Myocyte (in vitro differentiated cells): Measurements from ENCODE around the gene CLEC4G. TPM values are rescaled to one million over a fixed set of nuclear protein-coding genes. Genes with fewer than 3 reads are reported as not detected.

Source experiments
- DNase-seq: peaks from one replicate; pipeline ENCODE4 v3.0.0-alpha.2; 2012; ENCODE audit warnings: low read depth
- total RNA-seq: library from RNA; depleted of rRNA; stranded (reverse); fragments of >200 nt; gene quantifications from 2 replicates; pipeline ENCODE4 v1.2.3, GENCODE V29; 2014

The CLEC4G gene
- total RNA-seq, 1 donor from 2014 or later, result not detected

GRCh38 chr19:7729831-7730285 is 2.1 kb downstream of the CLEC4G start:
- DNase-seq, result no peak

- DNase-seq, result no peak
Observed at GRCh38 chr19:7729211-7729610, 2.7 kb downstream of the CLEC4G start.

GRCh38 chr19:7725791-7726190 is 6.1 kb downstream of the CLEC4G start:
- no peak for DNase-seq

GRCh38 chr19:7722231-7722651 is 9.7 kb downstream of the CLEC4G start:
- DNase-seq, result no peak

GRCh38 chr19:7720351-7720750 is 11.6 kb downstream of the CLEC4G start:
- no peak for DNase-seq

GRCh38 chr19:7718668-7719067 is 13.2 kb downstream of the CLEC4G start:
- DNase-seq, result no peak

DNA sequence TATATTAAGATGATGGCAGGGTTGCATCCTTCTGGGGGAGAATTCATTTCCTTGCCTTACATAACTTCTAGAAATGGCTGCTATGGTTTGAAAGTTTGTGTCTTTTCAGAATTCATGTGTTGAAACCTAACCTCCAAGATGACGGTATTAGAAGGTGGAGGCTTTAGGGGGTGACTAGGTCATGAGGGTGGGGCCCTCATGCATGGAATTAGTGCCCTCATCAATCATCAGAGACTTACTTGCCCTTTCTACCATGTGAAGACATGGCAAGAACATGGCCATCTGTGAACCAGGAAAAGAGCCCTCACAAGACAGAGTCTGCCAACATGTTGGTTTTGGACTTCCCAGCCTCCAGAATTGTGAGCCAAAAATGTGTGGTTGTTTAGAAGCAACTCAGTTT is 15.1 kb downstream of the CLEC4G start:
- no peak for DNase-seq

- DNase-seq, result no peak
Observed at GRCh38 chr19:7715671-7716070, 16.2 kb downstream of the CLEC4G start.

DNA sequence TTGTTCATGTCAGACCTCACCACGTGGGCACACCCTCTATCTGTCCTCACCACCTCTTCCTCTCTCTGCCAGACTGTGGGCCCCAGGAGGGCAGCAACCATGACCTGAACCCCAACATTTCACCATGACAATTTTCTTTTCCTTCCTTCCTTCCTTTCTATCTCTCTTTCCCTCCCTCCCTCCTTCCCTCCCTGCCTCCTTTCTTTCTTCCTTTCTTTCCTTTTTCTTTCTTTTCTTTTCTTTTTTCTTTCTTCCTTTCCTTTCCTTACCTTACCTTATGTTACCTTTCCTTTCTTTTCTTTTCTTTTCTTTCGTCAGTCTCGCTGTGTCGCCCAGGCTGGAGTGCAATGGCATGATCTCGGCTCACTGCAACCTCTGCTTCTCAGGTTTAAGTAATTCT is 21.3 kb downstream of the CLEC4G start:
- DNase-seq, result no peak

DNA sequence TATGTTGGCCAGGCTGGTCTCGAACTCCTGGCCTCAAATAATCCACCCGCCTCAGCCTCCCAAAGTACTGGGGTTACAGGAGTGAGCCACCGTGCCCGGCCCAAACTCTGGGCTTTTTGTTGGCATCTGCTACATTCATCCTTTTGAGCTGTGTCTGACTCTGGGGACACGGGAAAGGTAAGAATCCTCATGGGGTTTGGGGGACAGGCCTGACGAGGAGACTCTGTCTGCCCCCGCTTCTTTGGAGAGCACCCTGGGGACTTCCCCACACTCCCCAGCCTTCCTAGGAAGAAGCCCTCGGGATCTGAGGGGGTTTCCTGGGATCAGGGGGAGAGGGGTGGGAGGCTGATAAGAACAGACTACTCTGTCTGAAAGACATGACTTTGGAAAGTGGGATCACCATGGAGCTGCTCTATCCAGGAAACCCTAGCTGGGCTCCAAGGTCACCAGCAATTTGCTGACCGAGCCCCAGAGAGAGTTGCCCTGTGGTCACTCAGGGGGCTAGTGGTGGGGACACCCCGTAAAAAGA is 21.9 kb downstream of the CLEC4G start:
- DNase-seq, result no peak

DNA sequence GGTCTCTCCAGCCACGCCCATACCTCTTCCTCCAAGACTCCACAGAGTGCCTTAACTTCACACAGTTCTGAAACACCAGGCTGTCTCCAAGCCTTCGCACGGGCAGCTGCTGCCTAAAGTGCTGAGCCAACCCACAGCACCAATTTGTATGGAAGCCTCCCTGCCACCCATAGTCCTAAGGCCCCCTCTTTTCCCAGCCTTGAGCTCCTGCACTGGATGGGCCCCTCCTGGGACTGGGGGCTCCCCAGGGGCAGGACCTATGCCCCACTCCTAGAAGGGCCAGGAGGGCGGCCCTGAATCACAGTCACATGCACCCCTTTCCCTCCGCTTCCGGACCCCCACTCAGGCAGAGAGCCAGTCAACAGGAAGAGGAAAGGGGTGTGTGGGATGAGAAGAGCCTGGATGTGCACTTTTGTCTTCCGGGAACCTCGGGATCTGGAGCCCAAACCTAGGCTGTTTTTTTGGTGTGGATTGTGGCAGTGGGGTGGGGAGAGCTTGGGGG is 24.9 kb downstream of the CLEC4G start:
- DNase-seq, result no peak

DNA sequence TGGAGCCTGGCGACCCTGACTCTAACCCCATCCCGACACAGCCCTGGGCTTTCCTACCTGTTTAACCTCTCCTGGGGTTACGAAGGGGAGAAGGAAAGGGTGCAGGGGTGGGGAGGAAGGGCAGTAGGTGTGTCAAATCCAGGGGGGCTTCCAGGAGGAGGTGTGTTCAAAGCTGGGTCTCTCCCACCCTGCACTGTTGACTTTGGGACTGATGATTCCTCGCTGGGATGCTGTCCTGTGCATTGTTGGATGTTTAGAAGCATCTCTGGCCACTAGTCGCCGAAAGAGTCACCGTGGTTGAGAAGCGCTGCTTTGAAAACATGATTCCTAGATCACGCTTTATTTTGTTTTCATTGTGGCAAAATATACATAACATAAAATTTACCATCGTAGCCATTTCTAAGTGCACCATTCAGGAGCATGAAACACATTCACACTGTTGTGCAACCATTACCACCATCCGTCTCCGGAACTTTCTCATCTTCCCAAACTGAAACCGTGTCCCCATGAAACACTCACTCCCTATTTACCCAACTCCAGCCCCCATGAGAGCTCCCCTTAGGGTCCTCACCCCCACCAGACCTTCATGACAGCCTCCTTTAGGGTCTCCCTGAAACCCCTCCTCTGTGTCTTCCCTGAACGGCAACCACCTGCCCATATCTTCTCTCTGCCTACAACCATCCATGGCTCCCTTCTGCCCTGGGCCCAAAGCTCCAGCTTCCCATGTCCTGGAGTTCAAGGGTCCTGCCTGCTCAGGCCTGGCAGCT is 25.5 kb downstream of the CLEC4G start:
- DNase-seq, result no peak

DNA sequence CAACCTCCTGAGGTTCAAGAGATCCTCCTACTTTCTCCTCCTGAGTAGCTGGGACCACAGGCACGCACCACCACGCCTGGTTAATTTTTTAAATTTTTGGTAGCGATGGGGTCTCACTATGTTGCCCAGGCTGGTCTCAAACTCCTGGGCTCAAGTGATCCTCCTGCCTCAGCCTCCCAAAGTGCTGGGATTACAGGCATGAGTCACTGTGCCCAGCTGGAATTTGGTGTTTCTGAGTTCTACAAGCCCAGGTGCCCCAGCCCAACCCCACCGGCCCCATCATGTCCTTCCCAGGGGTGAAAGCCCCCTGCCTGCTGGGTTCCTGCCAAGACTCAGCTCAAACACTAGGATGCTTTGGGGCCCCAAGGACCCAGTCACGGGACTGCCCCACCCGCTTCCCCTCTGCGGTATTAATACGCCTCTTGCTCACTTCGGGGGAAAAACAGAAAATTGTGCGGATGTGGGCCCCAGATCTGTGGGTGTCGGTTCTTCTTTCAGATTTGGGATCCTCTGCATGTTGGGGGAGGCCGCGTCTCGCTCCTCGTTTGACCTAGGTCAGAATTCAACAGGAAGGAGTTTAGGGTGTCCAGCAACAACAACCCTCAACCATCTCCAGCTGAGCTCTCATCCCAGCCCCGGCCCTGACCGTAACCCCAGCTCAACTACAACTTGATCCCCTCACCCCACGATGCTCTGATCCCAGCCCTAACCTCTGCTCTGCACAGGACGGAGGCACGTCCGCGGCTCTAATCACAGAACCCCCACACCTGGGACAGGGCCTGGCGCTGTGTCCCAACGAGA is 26.3 kb downstream of the CLEC4G start:
- no peak for DNase-seq

GRCh38 chr19:7704280-7705060 is 27.4 kb downstream of the CLEC4G start:
- DNase-seq, result no peak

DNA sequence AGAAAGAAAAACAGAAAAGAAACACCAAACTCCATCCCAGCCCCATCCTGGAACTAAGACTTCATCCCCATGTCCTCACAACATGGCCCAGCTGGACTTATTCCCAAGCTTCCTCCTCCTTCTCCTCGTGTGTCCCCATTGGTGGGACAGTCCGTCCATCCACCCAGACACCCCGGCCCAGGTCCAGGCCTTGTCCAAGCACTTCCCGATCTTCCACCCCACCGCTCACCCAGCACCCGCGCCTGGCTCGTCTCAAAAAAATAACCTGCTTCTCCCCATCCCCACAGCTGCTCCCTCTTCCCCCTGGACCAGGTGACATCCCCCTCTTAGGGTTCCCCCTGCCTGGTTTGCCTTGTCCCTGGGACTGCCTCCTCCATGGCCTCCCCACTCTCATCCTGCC is 28.6 kb downstream of the CLEC4G start:
- DNase-seq, result no peak

GRCh38 chr19:7701654-7702457 is 30.1 kb downstream of the CLEC4G start, which contains the start of gene FCER2:
TSS of gene FCER2 (minus strand) at chr19:7702131. CDS start at chr19:7699760, 2,371 bp downstream.
- no peak for DNase-seq

- DNase-seq, result no peak
Observed at GRCh38 chr19:7701049-7701653, 30.8 kb downstream of the CLEC4G start.

DNA sequence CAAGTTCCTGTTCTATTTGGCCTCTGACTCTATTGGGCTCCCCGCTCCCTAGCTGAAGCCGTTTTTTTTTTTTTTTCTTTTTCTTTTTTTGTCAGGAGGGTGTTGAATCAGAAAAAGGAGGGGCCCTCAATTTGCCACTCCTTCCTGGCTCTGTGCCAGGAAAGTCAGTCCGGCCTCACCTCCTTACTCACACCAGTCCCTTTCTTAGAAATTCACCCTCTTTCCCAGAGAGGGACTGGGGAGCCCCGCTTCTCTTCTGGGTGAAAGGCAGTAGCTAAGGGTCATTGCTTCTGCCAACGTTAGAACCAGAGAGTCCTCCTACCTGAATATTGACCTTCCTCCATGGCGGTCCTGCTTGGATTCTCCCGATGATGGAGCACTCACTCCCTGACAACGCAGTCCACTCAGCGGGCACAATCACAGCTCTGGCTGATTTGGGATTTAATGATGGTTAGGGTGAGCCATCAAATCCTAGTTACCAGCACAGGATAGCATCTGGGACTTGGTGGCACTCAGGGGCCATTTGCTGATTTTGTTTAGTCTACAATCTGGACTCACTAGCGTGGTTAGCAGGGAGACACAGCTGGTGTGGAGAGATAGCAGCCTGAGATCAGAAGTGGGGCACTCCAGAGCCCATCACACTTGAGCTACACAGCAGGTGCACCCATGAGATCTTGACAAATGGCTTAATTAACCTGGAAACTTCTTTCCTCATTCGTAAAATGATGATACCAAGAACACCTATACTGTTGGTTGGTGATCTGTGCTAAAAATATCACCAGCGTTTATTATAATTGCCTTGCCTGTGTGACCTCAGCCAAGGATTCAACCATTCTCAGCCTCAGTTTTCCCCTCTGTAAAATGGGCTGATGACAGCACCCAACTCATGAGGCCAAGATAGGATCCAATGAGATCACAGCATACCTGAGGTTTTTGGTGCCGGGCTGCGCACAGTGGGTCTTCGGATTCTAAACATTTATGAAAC is 32.2 kb downstream of the CLEC4G start:
- DNase-seq, result peak; percentile 3

DNA sequence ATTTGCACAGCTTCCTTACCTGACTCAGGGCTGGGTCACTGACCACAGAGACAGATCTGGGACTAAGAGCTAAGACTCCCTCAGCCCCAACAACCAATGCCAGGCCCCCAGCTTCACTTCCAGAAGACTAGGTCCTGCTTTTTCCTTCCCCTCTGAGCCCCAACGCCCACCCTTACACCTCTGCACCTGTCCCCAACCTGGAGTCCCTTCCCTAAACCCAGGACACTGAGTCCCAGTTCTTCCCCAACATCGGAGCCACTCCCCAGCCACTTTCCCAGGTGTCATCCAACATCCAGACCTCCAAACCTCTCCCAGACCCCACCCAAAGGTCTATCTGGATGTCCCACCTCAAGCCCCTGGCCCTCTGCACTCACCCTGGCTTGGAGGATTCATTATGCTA is 32.9 kb downstream of the CLEC4G start:
- no peak for DNase-seq
